Endodermal cell (in vitro differentiated cells): ENCODE measurements around the gene RASSF9. TPM values are rescaled to one million over a fixed set of nuclear protein-coding genes. Genes with fewer than 3 reads are reported as not detected.

ENCODE experiments used
- DNase-seq: peaks from one replicate; pipeline ENCODE4 v3.0.0-alpha.2; 2017
- H3K27ac ChIP-seq: 2 replicates; pipeline ENCODE4 v1.5.1; 2013; ENCODE audit warnings: mild to moderate bottlenecking, low read depth, low read length, moderate library complexity
- H3K27me3 ChIP-seq: 2 replicates; pipeline ENCODE4 v1.6.1; 2013; ENCODE audit warnings: mild to moderate bottlenecking, low read length, moderate library complexity; ENCODE audit not compliant: insufficient read depth, control insufficient read depth, poor library complexity, severe bottlenecking
- H3K36me3 ChIP-seq: 2 replicates; pipeline ENCODE4 v1.7.0; 2013; ENCODE audit warnings: mild to moderate bottlenecking, low read length, moderate library complexity; ENCODE audit not compliant: control insufficient read depth, insufficient read depth
- H3K4me1 ChIP-seq: one replicate; pipeline ENCODE4 v1.7.0; 2013; ENCODE audit warnings: low read length; ENCODE audit not compliant: control insufficient read depth, insufficient read depth
- H3K4me3 ChIP-seq: 2 replicates; pipeline ENCODE4 v1.5.1; 2013; ENCODE audit warnings: mild to moderate bottlenecking, low read length, moderate library complexity
- H3K9ac ChIP-seq: 2 replicates; pipeline ENCODE4 v1.6.1; 2013; ENCODE audit warnings: mild to moderate bottlenecking, low read length, moderate library complexity; ENCODE audit not compliant: poor library complexity, severe bottlenecking; ENCODE audit errors: extremely low read depth
- H3K9me3 ChIP-seq: 2 replicates; pipeline ENCODE4 v1.6.1; 2013; ENCODE audit warnings: mild to moderate bottlenecking, low read length, moderate library complexity; ENCODE audit not compliant: control insufficient read depth
- H3K27ac Mint-ChIP-seq: 2 replicates; pipeline ENCODE4 v1.8.0; 2020; ENCODE audit warnings: mixed read lengths
- H3K27me3 Mint-ChIP-seq: 2 replicates; pipeline ENCODE4 v1.8.0; 2021; ENCODE audit warnings: mild to moderate bottlenecking, mixed read lengths; ENCODE audit not compliant: insufficient read depth
- H3K36me3 Mint-ChIP-seq: 2 replicates; pipeline ENCODE4 v1.8.0; 2020; ENCODE audit warnings: low read depth, mixed read lengths
- H3K4me1 Mint-ChIP-seq: 2 replicates; pipeline ENCODE4 v1.8.0; 2020; ENCODE audit warnings: mixed read lengths
- H3K4me3 Mint-ChIP-seq: 2 replicates; pipeline ENCODE4 v1.8.0; 2020; ENCODE audit warnings: mild to moderate bottlenecking, moderate library complexity, mixed read lengths
- H3K9me3 Mint-ChIP-seq: 2 replicates; pipeline ENCODE4 v1.8.0; 2020; ENCODE audit warnings: mild to moderate bottlenecking, mixed read lengths
- WGBS, 2 experiments: methylation state at CpG; one replicate each; pipeline versions ENCODE4 v1.1.5 to v1.1.7; 2013; ENCODE audit warnings: missing lambda C conversion rate in 2 of 2, mixed read lengths in 1 of 2; ENCODE audit not compliant: insufficient coverage in 1 of 2, insufficient read length in 1 of 2; 5-methylcytosine and 5-hydroxymethylcytosine counted together
- total RNA-seq, 2 donors: library from RNA; stranded (reverse); fragmentation: NEBNext Ultra II Directional in 1 of 2; extraction: Animal tissue kit (Norgen Biotek cat#: 25700) in 1 of 2; gene quantifications; 2 replicates in 1 of 2; 3 replicates in 1 of 2; pipeline ENCODE4 v1.2.1, GENCODE V29; 2021
- TF ChIP-seq, protein P1 (sequence below): fragments of 200-600 bp; sonication (generic); conservative IDR thresholded peaks from 2 replicates; pipeline ENCODE4 v1.5.0; 2021; ENCODE audit warnings: antibody characterized with exemption, mild to moderate bottlenecking

RASSF9 gene
- total RNA-seq, 2 donors from 2014 or later: 0.99 to 1.0 TPM

DNA sequence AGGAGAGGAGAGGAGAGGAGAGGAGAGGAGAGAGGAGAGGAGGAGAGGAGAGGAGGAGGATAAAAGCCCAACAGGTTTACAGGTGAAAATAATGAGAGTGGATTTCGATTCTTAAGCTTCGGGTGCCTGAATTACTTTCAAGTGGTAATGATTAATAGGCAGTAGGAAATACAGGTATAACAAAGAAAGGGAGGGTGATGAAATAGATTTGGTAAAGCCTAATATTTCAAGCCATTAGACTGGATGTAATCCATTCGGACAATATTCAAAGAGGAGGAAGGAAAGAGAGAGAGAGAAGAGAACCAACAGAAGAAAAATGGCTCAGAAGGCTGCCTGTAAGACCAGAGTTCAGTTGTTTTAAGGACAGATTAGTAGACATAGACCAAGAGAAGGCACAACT lies 76.6 kb downstream of the RASSF9 start:
- DNase-seq: no peak
- Histone ChIP-seq H3K9me3 (peaks cover 17% of the 10 kb centered on the region), H3K9ac (no peak overlapping the region), H3K27me3 (no peaks in the 10 kb centered on the region), H3K27ac (no peak overlapping the region), H3K4me3 (no peak overlapping the region), H3K36me3 (no peaks in the 10 kb centered on the region), H3K4me1 (no peaks in the 10 kb centered on the region)
- 97 to 100% methylated on average over 3 of the region's 3 CpGs for WGBS, 2 experiments
- Mint-ChIP-seq H3K36me3 (no peaks in the 10 kb centered on the region), H3K9me3 (peaks cover 19% of the 10 kb centered on the region), H3K4me1 (peaks cover 1% of the 10 kb centered on the region), H3K27ac (no peak overlapping the region), H3K4me3 (no peak overlapping the region), H3K27me3 (no peaks in the 10 kb centered on the region)
- TF ChIP-seq, protein P1, sequence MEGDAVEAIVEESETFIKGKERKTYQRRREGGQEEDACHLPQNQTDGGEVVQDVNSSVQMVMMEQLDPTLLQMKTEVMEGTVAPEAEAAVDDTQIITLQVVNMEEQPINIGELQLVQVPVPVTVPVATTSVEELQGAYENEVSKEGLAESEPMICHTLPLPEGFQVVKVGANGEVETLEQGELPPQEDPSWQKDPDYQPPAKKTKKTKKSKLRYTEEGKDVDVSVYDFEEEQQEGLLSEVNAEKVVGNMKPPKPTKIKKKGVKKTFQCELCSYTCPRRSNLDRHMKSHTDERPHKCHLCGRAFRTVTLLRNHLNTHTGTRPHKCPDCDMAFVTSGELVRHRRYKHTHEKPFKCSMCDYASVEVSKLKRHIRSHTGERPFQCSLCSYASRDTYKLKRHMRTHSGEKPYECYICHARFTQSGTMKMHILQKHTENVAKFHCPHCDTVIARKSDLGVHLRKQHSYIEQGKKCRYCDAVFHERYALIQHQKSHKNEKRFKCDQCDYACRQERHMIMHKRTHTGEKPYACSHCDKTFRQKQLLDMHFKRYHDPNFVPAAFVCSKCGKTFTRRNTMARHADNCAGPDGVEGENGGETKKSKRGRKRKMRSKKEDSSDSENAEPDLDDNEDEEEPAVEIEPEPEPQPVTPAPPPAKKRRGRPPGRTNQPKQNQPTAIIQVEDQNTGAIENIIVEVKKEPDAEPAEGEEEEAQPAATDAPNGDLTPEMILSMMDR: no peak

DNA sequence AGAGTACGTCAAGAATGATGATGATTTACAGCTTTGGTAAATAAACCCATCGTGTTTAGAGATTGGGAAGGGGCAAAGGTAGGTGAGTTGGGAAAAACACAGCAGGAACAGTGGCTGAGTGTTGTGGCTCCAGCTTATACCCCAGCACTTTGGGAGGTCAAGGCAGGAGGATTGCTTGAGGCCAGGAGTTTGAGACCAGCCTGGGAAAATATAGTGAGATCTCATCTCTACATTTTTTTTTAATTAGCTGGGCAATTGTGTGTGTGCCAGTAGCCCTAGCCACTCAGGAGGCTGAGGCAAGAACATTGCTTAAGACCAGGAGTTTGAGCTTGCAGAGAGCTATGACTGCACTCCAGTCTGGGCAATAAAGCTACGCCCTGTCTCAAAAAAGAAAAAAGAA lies 77.1 kb downstream of the RASSF9 start:
- no peak overlapping the region for H3K4me3 Mint-ChIP-seq
- 89 to 95% methylated on average over 2 to 3 of the region's 3 CpGs for WGBS, 2 experiments

DNA sequence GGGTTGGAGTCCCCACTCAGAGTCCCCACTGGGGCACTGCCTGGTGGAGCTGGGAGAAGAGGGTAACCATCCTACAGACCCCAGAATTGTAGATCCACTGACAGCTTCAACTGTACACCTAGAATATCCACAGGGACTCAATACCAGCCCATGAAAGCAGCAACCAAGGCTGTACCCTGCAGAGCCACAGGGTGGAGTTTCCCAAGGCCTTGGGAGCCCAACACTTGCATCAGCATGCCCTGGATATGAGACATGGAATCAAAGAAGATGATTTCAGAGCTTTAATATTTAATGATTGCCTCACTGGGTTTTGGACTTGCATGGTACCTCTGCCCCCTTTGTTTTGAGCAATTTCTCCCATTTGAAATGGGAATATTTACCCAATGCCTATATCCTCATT lies 80.4 kb downstream of the RASSF9 start:
- Mint-ChIP-seq H3K27me3 (no peaks in the 10 kb centered on the region), H3K9me3 (peaks cover 26% of the 10 kb centered on the region), H3K4me3 (no peak overlapping the region), H3K4me1 (no peaks in the 10 kb centered on the region), H3K36me3 (no peaks in the 10 kb centered on the region), H3K27ac (no peak overlapping the region)
- H3K36me3 ChIP-seq: no peaks in the 10 kb centered on the region
- no peak overlapping the region for H3K27ac ChIP-seq
- DNase-seq: no peak
- H3K9ac ChIP-seq: no peak overlapping the region
- H3K9me3 ChIP-seq: peaks cover 17% of the 10 kb centered on the region
- H3K4me3 ChIP-seq: no peak overlapping the region
- no peaks in the 10 kb centered on the region for H3K4me1 ChIP-seq
- no peaks in the 10 kb centered on the region for H3K27me3 ChIP-seq
- TF ChIP-seq, protein P1: no peak

More for the DNA sequence above, 77.1 kb downstream of the RASSF9 start:
- H3K27ac Mint-ChIP-seq: no peak overlapping the region
- Histone ChIP-seq H3K36me3 (no peaks in the 10 kb centered on the region), H3K9me3 (peaks cover 17% of the 10 kb centered on the region), H3K9ac (no peak overlapping the region), H3K4me1 (no peaks in the 10 kb centered on the region), H3K4me3 (no peak overlapping the region), H3K27me3 (no peaks in the 10 kb centered on the region), H3K27ac (no peak overlapping the region)
- H3K9me3 Mint-ChIP-seq: peaks cover 24% of the 10 kb centered on the region
- H3K27me3 Mint-ChIP-seq: no peaks in the 10 kb centered on the region
- no peaks in the 10 kb centered on the region for H3K36me3 Mint-ChIP-seq
- no peaks in the 10 kb centered on the region for H3K4me1 Mint-ChIP-seq
- TF ChIP-seq, protein P1: no peak
- DNase-seq: no peak

Other genes with a start within 250 kb of the RASSF9 start
- 1 to 10 TPM; 2.6 to 3.4 TPM for gene NTS, start 37.9 kb upstream of the RASSF9 start, total RNA-seq